ENCODE results near the gene MIGA1. TPM values are rescaled to one million over a fixed set of nuclear protein-coding genes. Genes with fewer than 3 reads are reported as not detected.

The MIGA1 gene
- total and polyA plus RNA-seq, 10 of the 15 experiments (the other 5 are each of a cell fraction or from before 2014, with no cell fraction given): 1.3 to 7.2 (median 4.2) TPM

DNA sequence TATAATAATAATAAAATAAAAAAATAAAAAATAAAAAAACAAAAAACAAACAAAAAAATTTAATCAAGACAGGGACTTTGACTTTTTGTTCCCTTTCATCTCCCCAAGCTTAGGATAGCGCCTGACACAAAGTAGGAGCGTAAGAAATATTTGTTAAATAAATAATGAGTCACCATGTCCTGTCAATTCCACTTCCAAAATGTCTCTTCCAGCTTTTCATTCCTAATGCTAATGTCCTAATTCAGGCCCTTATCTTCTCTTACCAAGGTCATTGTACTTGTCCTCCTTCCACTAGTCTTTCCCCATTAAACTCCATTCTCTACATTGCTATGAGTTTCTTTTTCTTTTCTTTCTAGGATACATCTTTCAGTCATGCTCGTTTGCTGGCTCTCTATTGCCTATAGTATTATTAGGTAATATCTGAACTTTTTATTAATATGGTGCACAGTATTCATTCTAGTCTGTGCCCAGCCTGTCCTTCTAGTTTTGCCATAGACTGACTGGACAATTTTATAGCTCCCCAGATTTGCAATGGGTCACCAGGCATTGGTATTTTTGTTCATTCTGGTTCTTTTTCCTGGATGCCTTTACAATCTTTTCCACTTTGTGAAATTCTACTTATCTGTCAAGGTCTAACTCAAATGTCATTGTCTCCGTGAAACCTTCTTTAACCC is 120.3 kb downstream of the MIGA1 start (continued):
- TF ChIP-seq, protein P1, sequence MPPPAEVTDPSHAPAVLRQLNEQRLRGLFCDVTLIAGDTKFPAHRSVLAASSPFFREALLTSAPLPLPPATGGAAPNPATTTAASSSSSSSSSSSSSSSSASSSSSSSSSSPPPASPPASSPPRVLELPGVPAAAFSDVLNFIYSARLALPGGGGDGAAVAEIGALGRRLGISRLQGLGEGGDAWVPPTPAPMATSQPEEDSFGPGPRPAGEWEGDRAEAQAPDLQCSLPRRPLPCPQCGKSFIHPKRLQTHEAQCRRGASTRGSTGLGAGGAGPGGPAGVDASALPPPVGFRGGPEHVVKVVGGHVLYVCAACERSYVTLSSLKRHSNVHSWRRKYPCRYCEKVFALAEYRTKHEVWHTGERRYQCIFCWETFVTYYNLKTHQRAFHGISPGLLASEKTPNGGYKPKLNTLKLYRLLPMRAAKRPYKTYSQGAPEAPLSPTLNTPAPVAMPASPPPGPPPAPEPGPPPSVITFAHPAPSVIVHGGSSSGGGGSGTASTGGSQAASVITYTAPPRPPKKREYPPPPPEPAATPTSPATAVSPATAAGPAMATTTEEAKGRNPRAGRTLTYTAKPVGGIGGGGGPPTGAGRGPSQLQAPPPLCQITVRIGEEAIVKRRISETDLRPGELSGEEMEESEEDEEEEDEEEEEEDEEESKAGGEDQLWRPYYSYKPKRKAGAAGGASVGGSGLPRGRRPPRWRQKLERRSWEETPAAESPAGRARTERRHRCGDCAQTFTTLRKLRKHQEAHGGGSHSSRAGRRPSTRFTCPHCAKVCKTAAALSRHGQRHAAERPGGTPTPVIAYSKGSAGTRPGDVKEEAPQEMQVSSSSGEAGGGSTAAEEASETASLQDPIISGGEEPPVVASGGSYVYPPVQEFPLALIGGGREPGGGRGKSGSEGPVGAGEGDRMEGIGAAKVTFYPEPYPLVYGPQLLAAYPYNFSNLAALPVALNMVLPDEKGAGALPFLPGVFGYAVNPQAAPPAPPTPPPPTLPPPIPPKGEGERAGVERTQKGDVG (CRISPR knock-in tag; IDR thresholded peaks at IDR 0.05): no peak
- no peak for TF ChIP-seq CBX5 (IDR thresholded peaks at IDR 0.05; ENCODE audit: low read depth)
- TF ChIP-seq ZNF274 (IDR thresholded peaks at IDR 0.05; ENCODE audit: insufficient read depth, insufficient read length): no peak
- no peak for TF ChIP-seq FOS (IDR thresholded peaks at IDR 0.05; ENCODE audit: borderline replicate concordance, extremely low read depth, insufficient read length)
- no peak for TF ChIP-seq MYB (IDR thresholded peaks at IDR 0.05; ENCODE audit: borderline replicate concordance, low read depth, low read length)
- no peak for TF ChIP-seq SPI1 (IDR thresholded peaks at IDR 0.05; ENCODE audit: borderline replicate concordance, insufficient read depth, low read depth, low read length)
- no peak for TF ChIP-seq BRCA1 (IDR thresholded peaks at IDR 0.05; ENCODE audit: low read depth, low read length)
- TF ChIP-seq, protein P2, sequence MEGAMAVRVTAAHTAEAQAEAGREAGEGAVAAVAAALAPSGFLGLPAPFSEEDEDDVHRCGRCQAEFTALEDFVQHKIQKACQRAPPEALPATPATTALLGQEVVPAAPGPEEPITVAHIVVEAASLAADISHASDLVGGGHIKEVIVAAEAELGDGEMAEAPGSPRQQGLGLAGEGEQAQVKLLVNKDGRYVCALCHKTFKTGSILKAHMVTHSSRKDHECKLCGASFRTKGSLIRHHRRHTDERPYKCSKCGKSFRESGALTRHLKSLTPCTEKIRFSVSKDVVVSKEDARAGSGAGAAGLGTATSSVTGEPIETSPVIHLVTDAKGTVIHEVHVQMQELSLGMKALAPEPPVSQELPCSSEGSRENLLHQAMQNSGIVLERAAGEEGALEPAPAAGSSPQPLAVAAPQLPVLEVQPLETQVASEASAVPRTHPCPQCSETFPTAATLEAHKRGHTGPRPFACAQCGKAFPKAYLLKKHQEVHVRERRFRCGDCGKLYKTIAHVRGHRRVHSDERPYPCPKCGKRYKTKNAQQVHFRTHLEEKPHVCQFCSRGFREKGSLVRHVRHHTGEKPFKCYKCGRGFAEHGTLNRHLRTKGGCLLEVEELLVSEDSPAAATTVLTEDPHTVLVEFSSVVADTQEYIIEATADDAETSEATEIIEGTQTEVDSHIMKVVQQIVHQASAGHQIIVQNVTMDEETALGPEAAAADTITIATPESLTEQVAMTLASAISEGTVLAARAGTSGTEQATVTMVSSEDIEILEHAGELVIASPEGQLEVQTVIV (IDR thresholded peaks at IDR 0.05; ENCODE audit: borderline replicate concordance, partially characterized antibody): no peak
- TF ChIP-seq HDAC6 (IDR thresholded peaks at IDR 0.05; ENCODE audit: unreplicated experiment): no peak

Measured in GM12878 (cell line).